Stomach (tissue), 9 donors: Measurements from ENCODE around the gene NT5C1A. TPM values are rescaled to one million over a fixed set of nuclear protein-coding genes. Genes with fewer than 3 reads are reported as not detected.

Experiments used
- DNase-seq, 2 donors: peaks; one replicate each; pipeline versions ENCODE4 v3.0.0 to v3.0.0-alpha.2; 2013 to 2019
- H3K27ac ChIP-seq, 5 donors: fragments of 200-600 bp in 4 of 5; sonication (generic) in 4 of 5; one replicate each; pipeline ENCODE4 v1.5.1; 2013 to 2019; ENCODE audit warnings: mild to moderate bottlenecking in 1 of 5, moderate library complexity in 1 of 5
- H3K27me3 ChIP-seq, 3 donors: fragments of 200-600 bp; sonication (generic); one replicate each; pipeline ENCODE4 v1.5.1; 2017 to 2019; ENCODE audit warnings: mixed run types in 1 of 3
- H3K36me3 ChIP-seq, 4 donors: fragments of 200-600 bp; sonication (generic); 1 replicate in 3 of 4; 2 replicates in 1 of 4; pipeline ENCODE4 v1.5.1; 2016 to 2019
- H3K4me1 ChIP-seq, 4 donors: fragments of 200-600 bp; sonication (generic); one replicate each; pipeline ENCODE4 v1.5.1; 2016 to 2019
- H3K4me3 ChIP-seq, 4 donors: fragments of 200-600 bp; sonication (generic) in 3 of 4; one replicate each; pipeline ENCODE4 v1.5.1; 2016 to 2019; ENCODE audit warnings: mild to moderate bottlenecking in 1 of 4
- H3K9me3 ChIP-seq, 4 donors: fragments of 200-600 bp; sonication (generic); one replicate each; pipeline ENCODE4 v1.5.1; 2016 to 2019
- EP300 ChIP-seq: sonication (generic); formaldehyde crosslinking; IDR thresholded peaks from one replicate; pipeline ENCODE4 v1.6.1; 2017; ENCODE audit warnings: antibody characterized with exemption
- POLR2A ChIP-seq, 4 donors: fragments of 450-650 bp; IDR thresholded peaks; one replicate each; pipeline ENCODE4 v1.6.1; 2016; ENCODE audit warnings: antibody characterized with exemption in 4 of 4, control low read depth in 2 of 4, mild to moderate bottlenecking in 1 of 4, moderate library complexity in 1 of 4
- POLR2AphosphoS5 ChIP-seq, 3 donors: sonication (generic); formaldehyde crosslinking; IDR thresholded peaks; one replicate each; pipeline ENCODE4 v1.6.1; 2016; ENCODE audit warnings: antibody characterized with exemption in 3 of 3
- WGBS, 5 donors: extraction: QIAGEN DNeasy Blood & Tissue Kit in 3 of 5; methylation state at CpG; one replicate each; pipeline versions ENCODE4 v1.1.5 to v1.1.7; 2013 to 2018; 5-methylcytosine and 5-hydroxymethylcytosine counted together
- intact Hi-C: fragments of 100-400 bp; cut with DNase I; formaldehyde crosslinking; loops from one replicate; pipeline ENCODE4 v1.15.1; 2023; ENCODE audit warnings: low total_unique reads
- polyA plus RNA-seq, 3 donors: library from polyadenylated mRNA; stranded (reverse); fragments of 200-250 nt; gene quantifications; one replicate each; pipeline ENCODE4 v1.2.3, GENCODE V29; 2013
- total RNA-seq, 5 donors: library from RNA; depleted of rRNA; stranded (reverse); fragments of >200 nt; gene quantifications; one replicate each; pipeline versions ENCODE4 v1.1.0 to v1.2.3, GENCODE V29; 2014 to 2016
- TF ChIP-seq, protein P1 (sequence below), 7 experiments: fragments of 450-650 bp in 4 of 7; fragments of 200-600 bp in 3 of 7; sonication (generic) in 3 of 7; IDR thresholded peaks; one replicate each; pipeline ENCODE4 v1.5.1; 2016 to 2019; ENCODE audit warnings: antibody characterized with exemption in 7 of 7, control low read depth in 2 of 7, mild to moderate bottlenecking in 1 of 7
- donor health status: healthy with polysubstance abuse.
- donor health status: Bipolar disorder and iron deficiency.
- donor health status: healthy.

Gene NT5C1A
- total and polyA plus RNA-seq, 8 donors, result 0.76 to 0.92 TPM; not detected in 6

DNA sequence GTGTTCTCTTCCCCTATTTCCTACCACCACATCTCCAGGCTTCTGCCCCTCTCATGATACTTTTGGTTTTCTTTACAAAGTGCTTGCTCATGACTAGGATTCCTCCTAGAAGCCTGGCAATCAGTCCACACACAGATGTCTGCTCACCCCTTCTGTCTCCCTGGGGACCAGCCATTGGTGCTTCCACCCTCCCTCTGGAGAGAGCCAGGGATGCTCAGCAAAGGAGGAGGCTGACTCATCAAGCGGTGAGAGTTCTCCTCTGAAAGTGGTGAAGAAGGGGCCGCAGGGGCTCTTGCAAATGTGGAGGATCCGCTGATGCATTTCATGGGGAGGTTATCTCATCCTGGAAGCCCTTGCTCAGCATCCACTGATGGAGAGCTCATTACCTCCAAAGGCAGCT is 14.5 kb downstream of the NT5C1A start:
- TF ChIP-seq EP300, result no peak
- no peak for TF ChIP-seq POLR2AphosphoS5 (IDR thresholded peaks at IDR 0.05)
- no peak for TF ChIP-seq POLR2A (IDR thresholded peaks at IDR 0.05)
- TF ChIP-seq, protein P1, sequence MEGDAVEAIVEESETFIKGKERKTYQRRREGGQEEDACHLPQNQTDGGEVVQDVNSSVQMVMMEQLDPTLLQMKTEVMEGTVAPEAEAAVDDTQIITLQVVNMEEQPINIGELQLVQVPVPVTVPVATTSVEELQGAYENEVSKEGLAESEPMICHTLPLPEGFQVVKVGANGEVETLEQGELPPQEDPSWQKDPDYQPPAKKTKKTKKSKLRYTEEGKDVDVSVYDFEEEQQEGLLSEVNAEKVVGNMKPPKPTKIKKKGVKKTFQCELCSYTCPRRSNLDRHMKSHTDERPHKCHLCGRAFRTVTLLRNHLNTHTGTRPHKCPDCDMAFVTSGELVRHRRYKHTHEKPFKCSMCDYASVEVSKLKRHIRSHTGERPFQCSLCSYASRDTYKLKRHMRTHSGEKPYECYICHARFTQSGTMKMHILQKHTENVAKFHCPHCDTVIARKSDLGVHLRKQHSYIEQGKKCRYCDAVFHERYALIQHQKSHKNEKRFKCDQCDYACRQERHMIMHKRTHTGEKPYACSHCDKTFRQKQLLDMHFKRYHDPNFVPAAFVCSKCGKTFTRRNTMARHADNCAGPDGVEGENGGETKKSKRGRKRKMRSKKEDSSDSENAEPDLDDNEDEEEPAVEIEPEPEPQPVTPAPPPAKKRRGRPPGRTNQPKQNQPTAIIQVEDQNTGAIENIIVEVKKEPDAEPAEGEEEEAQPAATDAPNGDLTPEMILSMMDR (IDR thresholded peaks at IDR 0.05), result no peak
- H3K4me1 ChIP-seq, result peaks cover 0 to 20% (median 7%) of the 10 kb centered on the region in 4 donors
- H3K9me3 ChIP-seq, result no peaks in the 10 kb centered on the region
- no peak overlapping the region for H3K27ac ChIP-seq
- H3K27me3 ChIP-seq, result peaks cover 0 to 15% (median 0%) of the 10 kb centered on the region in 3 donors
- no peaks in the 10 kb centered on the region for H3K36me3 ChIP-seq
- WGBS, 5 donors, result 77 to 85% (median 82%) methylated on average over 3 of the region's 3 CpGs
- no peak for DNase-seq
- intact Hi-C loops, result no loop called here
- H3K4me3 ChIP-seq, result no peak overlapping the region

DNA sequence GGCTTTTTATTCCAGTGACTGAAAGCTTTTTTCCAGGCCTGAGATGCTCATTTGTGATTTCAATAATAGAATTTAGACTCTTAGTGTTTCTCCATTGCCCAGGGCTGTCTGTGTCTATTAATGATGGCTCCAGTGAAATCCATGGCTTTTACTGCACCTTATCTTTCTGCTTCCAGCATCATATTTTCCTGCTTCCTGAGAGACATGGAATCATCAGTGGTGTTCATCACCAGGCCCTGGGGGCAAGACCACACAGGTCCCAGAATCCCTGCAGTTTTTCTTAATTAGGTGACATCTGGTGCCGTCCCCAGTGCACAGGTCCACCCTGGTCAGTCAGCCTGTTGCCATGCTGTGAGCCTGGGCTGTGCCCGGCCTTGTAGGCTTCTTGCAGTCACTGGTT is 15.5 kb downstream of the NT5C1A start:
- no peak overlapping the region for H3K27ac ChIP-seq
- peaks cover 0 to 16% (median 7%) of the 10 kb centered on the region in 4 donors for H3K4me1 ChIP-seq
- intact Hi-C loops, result no loop called here
- TF ChIP-seq, protein P1 (IDR thresholded peaks at IDR 0.05), result no peak
- TF ChIP-seq EP300 (no peak), POLR2A (IDR thresholded peaks at IDR 0.05) (no peak), POLR2AphosphoS5 (IDR thresholded peaks at IDR 0.05) (no peak)
- H3K9me3 ChIP-seq, result no peaks in the 10 kb centered on the region
- DNase-seq, result no peak
- no peak overlapping the region for H3K4me3 ChIP-seq
- H3K27me3 ChIP-seq, result peaks cover 0 to 15% (median 0%) of the 10 kb centered on the region in 3 donors
- 70 to 90% (median 87%) methylated on average over 2 of the region's 2 CpGs for WGBS, 5 donors
- no peaks in the 10 kb centered on the region for H3K36me3 ChIP-seq

DNA sequence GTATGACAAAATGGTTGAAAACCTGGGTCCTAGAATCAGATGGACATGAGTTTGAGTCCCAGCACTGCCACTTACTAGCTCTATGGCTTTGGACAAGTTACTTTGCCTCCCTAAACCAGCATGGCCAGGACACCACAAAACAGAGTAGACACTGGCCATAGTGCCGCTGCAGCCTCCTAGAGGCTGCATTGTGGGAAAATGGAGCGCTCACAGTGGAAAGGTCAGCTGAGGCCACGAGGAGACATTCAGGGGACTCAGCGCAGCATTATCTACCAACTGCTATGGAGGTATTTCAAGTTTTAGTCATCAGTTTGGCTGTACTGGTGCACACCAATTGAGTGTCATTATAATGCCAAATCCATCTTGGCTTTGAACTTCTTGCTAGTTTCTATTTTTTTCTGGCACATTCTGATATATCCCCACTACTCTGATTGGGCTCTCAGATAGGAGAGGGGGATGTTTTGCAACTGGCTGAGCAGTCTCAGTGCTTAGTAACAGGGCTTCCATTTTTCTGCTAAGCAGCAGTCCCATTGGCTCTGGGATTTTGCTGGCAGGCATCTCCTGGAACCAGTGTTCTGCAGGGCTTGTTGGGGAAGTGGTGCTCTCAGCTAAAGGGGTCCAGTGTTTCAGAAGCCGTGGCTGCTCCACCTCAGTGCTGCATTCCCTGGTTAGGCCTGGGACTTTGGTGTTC is 16.2 kb downstream of the NT5C1A start:
- Histone ChIP-seq H3K27me3 (peaks cover 0 to 15% (median 0%) of the 10 kb centered on the region in 3 donors), H3K36me3 (no peaks in the 10 kb centered on the region), H3K9me3 (no peaks in the 10 kb centered on the region), H3K4me3 (no peak overlapping the region), H3K4me1 (peaks cover 0 to 16% (median 7%) of the 10 kb centered on the region in 4 donors), H3K27ac (no peak overlapping the region)
- 59 to 82% (median 74%) methylated on average over 5 of the region's 5 CpGs for WGBS, 5 donors
- TF ChIP-seq POLR2A (IDR thresholded peaks at IDR 0.05) (no peak), POLR2AphosphoS5 (IDR thresholded peaks at IDR 0.05) (no peak), EP300 (no peak)
- TF ChIP-seq, protein P1 (IDR thresholded peaks at IDR 0.05), result no peak
- no peak for DNase-seq
- intact Hi-C loops, result no loop called here

DNA sequence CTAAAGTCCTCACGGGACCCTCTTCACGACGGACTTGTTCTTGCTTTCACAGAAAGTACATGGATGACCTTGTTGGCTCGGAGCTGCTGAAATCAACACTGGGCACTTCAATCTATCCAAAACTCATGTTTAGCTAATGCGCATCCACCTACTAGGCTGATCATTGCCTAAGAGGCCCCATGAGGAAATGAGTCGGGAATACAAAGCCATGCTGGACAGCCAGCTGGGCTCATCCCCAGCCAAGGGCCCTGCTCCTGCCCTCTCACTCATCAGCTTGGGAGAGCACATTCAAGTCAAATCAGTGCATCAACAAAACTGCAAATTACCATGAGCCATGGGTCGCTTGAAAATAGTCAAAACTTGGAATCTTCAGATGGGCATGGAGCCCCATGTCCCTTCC is 17.6 kb downstream of the NT5C1A start:
- intact Hi-C loops, result loop anchor here (5.0 kb wide), 1 partner anchor 47 kb away; no protein-coding TSS in a partner anchor
- peaks cover 0 to 16% (median 7%) of the 10 kb centered on the region in 4 donors for H3K4me1 ChIP-seq
- H3K36me3 ChIP-seq, result no peaks in the 10 kb centered on the region
- H3K27me3 ChIP-seq, result peaks cover 0 to 15% (median 0%) of the 10 kb centered on the region in 3 donors
- no peak overlapping the region for H3K4me3 ChIP-seq
- TF ChIP-seq POLR2AphosphoS5 (IDR thresholded peaks at IDR 0.05) (no peak), EP300 (no peak), POLR2A (IDR thresholded peaks at IDR 0.05) (no peak)
- TF ChIP-seq, protein P1 (IDR thresholded peaks at IDR 0.05), result no peak
- no peak for DNase-seq
- H3K27ac ChIP-seq, result no peak overlapping the region
- no peaks in the 10 kb centered on the region for H3K9me3 ChIP-seq
- 72 to 79% (median 76%) methylated on average over 7 of the region's 7 CpGs for WGBS, 5 donors
